ENCODE results near the gene OCA2. TPM values are rescaled to one million over a fixed set of nuclear protein-coding genes. Genes with fewer than 3 reads are reported as not detected.

The OCA2 gene
- total RNA-seq, 1 donor from 2014 or later = 0.79 TPM

DNA sequence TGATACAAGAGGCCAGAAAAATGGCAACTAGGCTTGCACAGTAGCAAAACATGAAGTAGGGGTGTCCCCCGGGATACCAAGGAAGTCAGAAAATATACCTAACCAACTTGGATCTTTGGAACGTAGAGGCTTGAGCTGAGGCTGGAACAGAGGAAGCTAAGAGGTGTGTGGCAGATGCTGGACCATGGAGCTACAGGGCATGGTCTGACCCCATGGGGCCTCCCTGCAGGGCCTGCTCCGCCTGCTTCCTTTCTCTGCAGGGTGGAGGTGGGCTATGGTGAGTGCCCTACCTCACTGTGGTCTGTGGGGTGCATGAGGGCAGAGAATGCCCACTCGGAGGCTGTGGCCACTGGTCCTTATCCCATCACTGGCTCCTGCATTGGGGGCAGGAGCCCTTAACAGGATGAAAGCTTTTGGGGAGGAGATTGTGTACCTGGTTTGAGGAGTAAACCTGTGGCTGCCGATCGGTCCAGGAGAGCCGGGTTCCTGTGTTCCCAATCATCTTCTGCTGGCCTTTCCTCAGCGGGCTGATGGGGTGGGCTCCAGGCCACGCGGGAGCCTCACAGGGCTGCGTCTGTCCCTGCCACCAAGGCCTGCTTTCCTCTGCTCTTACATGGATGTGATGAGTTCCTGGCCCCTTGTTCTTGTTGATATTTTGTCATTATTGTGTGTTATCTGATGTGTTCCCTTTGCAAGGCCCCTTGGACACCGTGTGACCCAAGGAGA, 96.8 kb downstream of the OCA2 start:
- no peaks in the 10 kb centered on the region for H3K27me3 Mint-ChIP-seq
- TF ChIP-seq, protein P1, sequence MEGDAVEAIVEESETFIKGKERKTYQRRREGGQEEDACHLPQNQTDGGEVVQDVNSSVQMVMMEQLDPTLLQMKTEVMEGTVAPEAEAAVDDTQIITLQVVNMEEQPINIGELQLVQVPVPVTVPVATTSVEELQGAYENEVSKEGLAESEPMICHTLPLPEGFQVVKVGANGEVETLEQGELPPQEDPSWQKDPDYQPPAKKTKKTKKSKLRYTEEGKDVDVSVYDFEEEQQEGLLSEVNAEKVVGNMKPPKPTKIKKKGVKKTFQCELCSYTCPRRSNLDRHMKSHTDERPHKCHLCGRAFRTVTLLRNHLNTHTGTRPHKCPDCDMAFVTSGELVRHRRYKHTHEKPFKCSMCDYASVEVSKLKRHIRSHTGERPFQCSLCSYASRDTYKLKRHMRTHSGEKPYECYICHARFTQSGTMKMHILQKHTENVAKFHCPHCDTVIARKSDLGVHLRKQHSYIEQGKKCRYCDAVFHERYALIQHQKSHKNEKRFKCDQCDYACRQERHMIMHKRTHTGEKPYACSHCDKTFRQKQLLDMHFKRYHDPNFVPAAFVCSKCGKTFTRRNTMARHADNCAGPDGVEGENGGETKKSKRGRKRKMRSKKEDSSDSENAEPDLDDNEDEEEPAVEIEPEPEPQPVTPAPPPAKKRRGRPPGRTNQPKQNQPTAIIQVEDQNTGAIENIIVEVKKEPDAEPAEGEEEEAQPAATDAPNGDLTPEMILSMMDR (IDR thresholded peaks at IDR 0.05; ENCODE audit: unreplicated experiment) = no peak
- H3K4me1 Mint-ChIP-seq (ENCODE audit: low read depth) = no peaks in the 10 kb centered on the region
- no peak overlapping the region for H3K27ac Mint-ChIP-seq
- H3K9me3 Mint-ChIP-seq (ENCODE audit: low read depth) = no peaks in the 10 kb centered on the region
- H3K4me3 Mint-ChIP-seq (ENCODE audit: low read depth) = no peak overlapping the region
- DNase-seq (ENCODE audit: low spot score, unreplicated experiment) = no peak
- no peaks in the 10 kb centered on the region for H3K36me3 Mint-ChIP-seq (ENCODE audit: insufficient read depth)

- H3K9me3 Mint-ChIP-seq (ENCODE audit: low read depth) = no peaks in the 10 kb centered on the region
- H3K27me3 Mint-ChIP-seq = no peaks in the 10 kb centered on the region
- TF ChIP-seq, protein P1 (IDR thresholded peaks at IDR 0.05; ENCODE audit: unreplicated experiment) = no peak
- DNase-seq (ENCODE audit: low spot score, unreplicated experiment) = no peak
- H3K27ac Mint-ChIP-seq = no peak overlapping the region
- no peaks in the 10 kb centered on the region for H3K36me3 Mint-ChIP-seq (ENCODE audit: insufficient read depth)
- no peaks in the 10 kb centered on the region for H3K4me1 Mint-ChIP-seq (ENCODE audit: low read depth)
- H3K4me3 Mint-ChIP-seq (ENCODE audit: low read depth) = no peak overlapping the region
These were observed 97.5 kb downstream of the OCA2 start for GRCh38 chr15:28001641-28002040.

GRCh38 chr15:27993996-27994780, 104.9 kb downstream of the OCA2 start:
- DNase-seq (ENCODE audit: low spot score, unreplicated experiment) = no peak
- H3K9me3 Mint-ChIP-seq (ENCODE audit: low read depth) = no peaks in the 10 kb centered on the region
- TF ChIP-seq, protein P1 (IDR thresholded peaks at IDR 0.05; ENCODE audit: unreplicated experiment) = no peak
- no peaks in the 10 kb centered on the region for H3K4me1 Mint-ChIP-seq (ENCODE audit: low read depth)
- no peaks in the 10 kb centered on the region for H3K27me3 Mint-ChIP-seq
- no peak overlapping the region for H3K4me3 Mint-ChIP-seq (ENCODE audit: low read depth)
- no peak overlapping the region for H3K27ac Mint-ChIP-seq
- no peaks in the 10 kb centered on the region for H3K36me3 Mint-ChIP-seq (ENCODE audit: insufficient read depth)

DNA sequence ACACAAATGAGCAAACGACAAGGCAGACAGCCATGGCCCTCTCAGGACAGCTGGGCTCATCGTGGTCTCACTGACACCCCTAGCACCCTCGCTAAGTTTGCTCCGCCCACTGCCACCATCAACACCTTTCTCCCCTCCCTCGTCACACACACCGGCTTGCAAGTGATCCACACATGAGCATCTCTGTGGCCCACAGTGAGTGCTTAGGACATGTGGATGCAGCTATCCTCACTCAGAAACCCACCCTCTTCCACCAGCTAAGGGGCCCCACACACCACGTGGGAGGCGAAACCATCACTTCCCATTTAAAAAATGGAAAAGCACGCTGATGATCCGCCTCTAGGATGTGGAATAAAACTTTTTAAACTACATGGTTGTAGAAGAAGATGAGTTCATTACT, 105.6 kb downstream of the OCA2 start:
- DNase-seq (ENCODE audit: low spot score, unreplicated experiment) = no peak
- Mint-ChIP-seq H3K36me3 (ENCODE audit: insufficient read depth) (no peaks in the 10 kb centered on the region), H3K27me3 (no peaks in the 10 kb centered on the region), H3K4me3 (ENCODE audit: low read depth) (no peak overlapping the region), H3K9me3 (ENCODE audit: low read depth) (no peaks in the 10 kb centered on the region), H3K27ac (no peak overlapping the region), H3K4me1 (ENCODE audit: low read depth) (no peaks in the 10 kb centered on the region)
- TF ChIP-seq, protein P1 (IDR thresholded peaks at IDR 0.05; ENCODE audit: unreplicated experiment) = no peak

- Mint-ChIP-seq H3K4me1 (ENCODE audit: low read depth) (no peaks in the 10 kb centered on the region), H3K27me3 (no peaks in the 10 kb centered on the region), H3K27ac (no peak overlapping the region), H3K9me3 (ENCODE audit: low read depth) (no peaks in the 10 kb centered on the region), H3K4me3 (ENCODE audit: low read depth) (no peak overlapping the region), H3K36me3 (ENCODE audit: insufficient read depth) (no peaks in the 10 kb centered on the region)
- no peak for DNase-seq (ENCODE audit: low spot score, unreplicated experiment)
- TF ChIP-seq, protein P1 (IDR thresholded peaks at IDR 0.05; ENCODE audit: unreplicated experiment) = no peak
These were observed 108.3 kb downstream of the OCA2 start for GRCh38 chr15:27990521-27991515.
